Stomach (tissue), 4 donors: Measurements from ENCODE around the gene C1orf216.

Experiments
- CTCF ChIP-seq, 7 experiments: fragments of 450-650 bp in 4 of 7; fragments of 200-600 bp in 3 of 7; sonication (generic) in 3 of 7; IDR thresholded peaks; one replicate each; pipeline ENCODE4 v1.5.1; 2016 to 2019; ENCODE audit warnings: antibody characterized with exemption in 7 of 7, control low read depth in 2 of 7, mild to moderate bottlenecking in 1 of 7
- EP300 ChIP-seq: sonication (generic); formaldehyde crosslinking; IDR thresholded peaks from one replicate; pipeline ENCODE4 v1.6.1; 2017; ENCODE audit warnings: antibody characterized with exemption
- POLR2A ChIP-seq, 4 donors: fragments of 450-650 bp; IDR thresholded peaks; one replicate each; pipeline ENCODE4 v1.6.1; 2016; ENCODE audit warnings: antibody characterized with exemption in 4 of 4, control low read depth in 2 of 4, mild to moderate bottlenecking in 1 of 4, moderate library complexity in 1 of 4
- POLR2AphosphoS5 ChIP-seq, 3 donors: sonication (generic); formaldehyde crosslinking; IDR thresholded peaks; one replicate each; pipeline ENCODE4 v1.6.1; 2016; ENCODE audit warnings: antibody characterized with exemption in 3 of 3

DNA sequence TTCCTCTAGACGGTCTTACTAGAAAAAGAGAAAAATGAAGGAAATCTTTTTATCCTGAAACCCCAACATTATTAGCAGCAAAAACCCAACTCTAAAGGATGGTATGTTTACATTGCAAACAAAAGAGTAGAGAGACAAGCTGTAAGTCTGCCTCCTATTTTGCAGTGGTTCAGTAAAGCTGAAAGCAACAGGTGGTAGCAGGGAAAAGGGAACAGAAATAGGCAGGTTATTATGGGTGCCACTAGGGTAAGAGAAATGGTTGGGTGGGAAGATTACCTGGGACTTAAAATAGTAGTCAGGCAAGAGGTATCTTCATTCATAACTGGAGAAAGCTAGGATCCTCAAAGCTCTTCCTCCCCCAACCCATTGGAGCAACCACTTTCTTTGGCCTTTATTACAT, 37.4 kb upstream of the C1orf216 start:
- TF ChIP-seq CTCF (IDR thresholded peaks at IDR 0.05) (no peak), POLR2AphosphoS5 (IDR thresholded peaks at IDR 0.05) (no peak), POLR2A (IDR thresholded peaks at IDR 0.05) (no peak), EP300 (no peak)
